GM12801 (cell line): ENCODE data around the gene VMP1.

Experiments
- TF ChIP-seq, protein P1 (sequence below): IDR thresholded peaks from one replicate; pipeline ENCODE4 v1.5.1; 2011; ENCODE audit warnings: control low read depth; ENCODE audit not compliant: insufficient read length; ENCODE audit errors: extremely low read depth

VMP1 gene

DNA sequence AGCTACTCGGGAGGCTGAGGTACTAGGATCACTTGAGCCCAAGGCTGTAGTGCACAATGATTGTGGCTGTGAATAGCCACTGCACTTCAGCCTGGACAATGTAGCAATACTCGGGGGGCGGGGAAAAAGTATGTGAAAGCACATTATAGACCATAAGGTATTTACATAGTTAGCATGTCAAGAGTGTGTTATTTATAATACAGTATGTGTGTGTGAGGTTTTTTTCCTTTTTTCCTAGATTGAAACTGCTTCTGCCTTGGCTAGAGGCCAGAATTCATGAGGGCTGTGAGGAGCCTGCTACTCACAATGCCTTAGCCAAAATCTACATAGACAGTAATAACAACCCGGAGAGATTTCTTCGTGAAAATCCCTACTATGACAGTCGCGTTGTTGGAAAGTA lies 30.7 kb upstream of the VMP1 start:
- TF ChIP-seq, protein P1, sequence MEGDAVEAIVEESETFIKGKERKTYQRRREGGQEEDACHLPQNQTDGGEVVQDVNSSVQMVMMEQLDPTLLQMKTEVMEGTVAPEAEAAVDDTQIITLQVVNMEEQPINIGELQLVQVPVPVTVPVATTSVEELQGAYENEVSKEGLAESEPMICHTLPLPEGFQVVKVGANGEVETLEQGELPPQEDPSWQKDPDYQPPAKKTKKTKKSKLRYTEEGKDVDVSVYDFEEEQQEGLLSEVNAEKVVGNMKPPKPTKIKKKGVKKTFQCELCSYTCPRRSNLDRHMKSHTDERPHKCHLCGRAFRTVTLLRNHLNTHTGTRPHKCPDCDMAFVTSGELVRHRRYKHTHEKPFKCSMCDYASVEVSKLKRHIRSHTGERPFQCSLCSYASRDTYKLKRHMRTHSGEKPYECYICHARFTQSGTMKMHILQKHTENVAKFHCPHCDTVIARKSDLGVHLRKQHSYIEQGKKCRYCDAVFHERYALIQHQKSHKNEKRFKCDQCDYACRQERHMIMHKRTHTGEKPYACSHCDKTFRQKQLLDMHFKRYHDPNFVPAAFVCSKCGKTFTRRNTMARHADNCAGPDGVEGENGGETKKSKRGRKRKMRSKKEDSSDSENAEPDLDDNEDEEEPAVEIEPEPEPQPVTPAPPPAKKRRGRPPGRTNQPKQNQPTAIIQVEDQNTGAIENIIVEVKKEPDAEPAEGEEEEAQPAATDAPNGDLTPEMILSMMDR: no peak

DNA sequence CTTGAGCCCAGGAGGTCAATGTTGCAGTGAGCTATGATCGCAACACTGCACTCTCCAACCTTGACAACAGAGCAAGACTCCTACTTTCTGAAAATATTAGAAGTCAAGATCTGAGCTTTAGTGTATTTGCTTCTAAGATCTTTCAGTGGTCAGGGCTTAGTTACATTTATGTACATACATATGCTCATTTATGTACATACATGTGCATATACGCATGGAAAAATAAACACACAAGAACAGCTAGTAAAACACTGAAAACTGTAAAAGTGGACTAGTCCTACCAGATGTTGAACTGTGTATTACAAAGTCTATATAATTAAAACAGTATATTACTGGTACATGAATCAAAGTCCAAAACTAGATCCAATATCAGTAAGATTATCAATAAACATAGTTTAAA lies 28.5 kb upstream of the VMP1 start:
- TF ChIP-seq, protein P1: no peak

DNA sequence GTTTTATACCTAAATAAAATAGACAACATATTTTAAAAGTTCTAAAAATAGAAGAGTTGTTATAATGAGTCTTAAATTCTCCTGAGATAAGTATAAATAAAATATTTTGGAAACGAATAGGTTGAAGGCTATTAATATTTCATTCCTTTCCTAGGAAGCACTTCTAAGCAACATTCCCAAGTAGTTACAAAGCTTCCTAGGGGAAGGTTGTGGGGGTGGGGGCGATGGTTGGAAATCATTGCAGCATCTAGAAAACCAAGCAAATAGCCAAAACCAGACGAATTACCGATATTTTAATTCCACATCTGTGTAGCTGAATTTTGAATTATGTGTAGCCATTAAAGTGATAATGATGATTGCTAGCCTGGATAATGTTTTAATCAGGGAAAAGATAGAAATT lies 27.1 kb upstream of the VMP1 start:
- TF ChIP-seq, protein P1: no peak

- TF ChIP-seq, protein P1: no peak
Observed at GRCh38 chr17:59683283-59683682, 24.2 kb upstream of the VMP1 start.

GRCh38 chr17:59684967-59685366 lies 22.5 kb upstream of the VMP1 start:
- TF ChIP-seq, protein P1: no peak

DNA sequence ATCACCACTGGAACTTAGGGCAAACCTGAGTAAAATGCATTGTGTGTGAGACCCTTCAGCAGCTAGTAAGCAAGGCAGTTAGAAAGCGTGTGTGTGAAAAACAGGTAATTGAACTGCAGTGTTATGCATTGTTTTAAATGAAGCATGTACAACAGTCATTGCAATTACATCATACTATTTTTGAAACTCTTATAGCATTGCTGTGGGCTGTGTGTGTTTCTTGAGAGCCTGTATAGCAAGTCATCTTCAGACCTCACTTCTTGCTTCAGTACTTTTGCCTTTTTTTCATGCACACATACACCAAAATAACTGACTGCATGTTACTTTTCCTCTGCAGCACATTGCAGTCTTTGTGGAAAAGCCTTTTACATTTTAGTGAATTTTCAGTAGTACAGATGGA lies 19.4 kb upstream of the VMP1 start:
- TF ChIP-seq, protein P1: no peak

DNA sequence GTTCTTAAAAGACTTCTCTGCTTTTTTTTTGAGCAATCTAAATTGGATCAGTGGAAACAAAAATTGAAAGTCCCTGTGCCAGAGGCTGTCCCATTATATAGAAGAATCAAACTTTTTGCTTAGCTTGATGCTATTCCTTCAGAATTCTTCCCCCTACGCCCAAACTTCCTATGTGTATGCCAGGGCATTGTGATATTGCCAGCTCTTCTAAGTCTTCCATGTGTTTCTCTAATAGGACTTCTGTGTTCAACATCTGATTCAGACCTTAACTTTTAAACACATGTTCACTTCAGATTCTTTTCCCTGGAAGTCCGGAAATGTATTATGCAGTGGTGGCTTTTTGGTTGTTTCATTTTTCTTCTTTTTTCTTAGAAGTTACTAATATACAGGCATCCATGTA lies 19.0 kb upstream of the VMP1 start:
- TF ChIP-seq, protein P1: no peak

GRCh38 chr17:59693582-59693981 lies 13.9 kb upstream of the VMP1 start:
- TF ChIP-seq, protein P1: no peak
